K562 (cell line): ENCODE data around the gene CUX1.

Experiments
- ELK1 ChIP-seq: sonication (generic); formaldehyde crosslinking; IDR thresholded peaks from 2 replicates; pipeline ENCODE4 v1.8.1; 2022; ENCODE audit warnings: missing genetic modification reagents
- HNRNPLL ChIP-seq: fragments of 200-400 bp; formaldehyde crosslinking; IDR thresholded peaks from 2 replicates; pipeline ENCODE4 v1.6.1; 2017; ENCODE audit warnings: low read length, low read depth, mild to moderate bottlenecking; ENCODE audit not compliant: poor library complexity, severe bottlenecking
- IRF2 ChIP-seq: sonication (generic); formaldehyde crosslinking; IDR thresholded peaks from 2 replicates; pipeline ENCODE4 v1.8.1; 2022; ENCODE audit warnings: mild to moderate bottlenecking, missing genetic modification reagents
- MYBL2 ChIP-seq, 2 experiments: fragments of 450-650 bp in 1 of 2; sonication (generic) in 1 of 2; formaldehyde crosslinking in 1 of 2; IDR thresholded peaks; 2 replicates each; pipeline versions ENCODE4 v1.6.1 to v1.8.1; 2017 to 2022; ENCODE audit warnings: borderline replicate concordance in 1 of 2, inconsistent platforms in 1 of 2, low read depth in 1 of 2, mild to moderate bottlenecking in 1 of 2, missing genetic modification reagents in 1 of 2, moderate library complexity in 1 of 2
- NBN ChIP-seq: fragments of 450-650 bp; IDR thresholded peaks from 2 replicates; pipeline ENCODE4 v1.6.1; 2016; ENCODE audit warnings: low read depth, mild to moderate bottlenecking
- PHF20 ChIP-seq: fragments of 450-650 bp; IDR thresholded peaks from 2 replicates; pipeline ENCODE4 v1.6.1; 2018; ENCODE audit not compliant: partially characterized antibody
- POLR2A ChIP-seq: fragments of 450-650 bp; conservative IDR thresholded peaks from 2 replicates; pipeline ENCODE4 v1.6.1; 2016
- SMAD1 ChIP-seq: fragments of 150-350 bp; IDR thresholded peaks from 2 replicates; pipeline ENCODE4 v1.6.1; 2014; ENCODE audit warnings: low read length, low read depth; ENCODE audit not compliant: partially characterized antibody
- TF ChIP-seq, protein P1 (sequence below): fragments of 450-650 bp; formaldehyde crosslinking; IDR thresholded peaks from 2 replicates; pipeline ENCODE4 v1.4.0; 2022; ENCODE audit warnings: mild to moderate bottlenecking, moderate library complexity
- TF ChIP-seq, protein P2 (sequence below): fragments of 250-450 bp; sonication (Bioruptor Pico); IDR thresholded peaks from 2 replicates; pipeline ENCODE4 v1.4.0; 2020; ENCODE audit warnings: mild to moderate bottlenecking, moderate library complexity

DNA sequence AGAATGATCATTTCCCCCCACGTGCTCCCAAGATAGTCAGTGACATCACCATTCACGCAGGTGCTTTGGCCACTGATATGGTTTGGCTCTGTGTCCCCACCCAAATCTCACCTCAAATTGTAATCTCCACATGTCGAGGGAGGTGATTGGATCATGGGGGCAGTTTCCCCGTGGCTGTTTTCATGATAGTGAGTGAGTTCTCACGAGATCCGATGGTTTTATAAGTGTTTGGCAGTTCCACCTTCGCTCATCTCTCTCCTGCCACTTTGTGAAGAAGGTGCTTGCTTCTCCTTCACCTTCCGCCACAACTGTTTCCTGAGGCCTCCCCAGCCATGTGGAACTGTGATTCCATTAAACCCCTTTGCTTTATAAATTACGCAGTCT lies 263.8 kb downstream of the CUX1 start:
- TF ChIP-seq SMAD1 (no peak), IRF2 (CRISPR knock-in tag) (no peak), ELK1 (CRISPR knock-in tag) (no peak), POLR2A (no peak; the same call in 1 of the 2 replicates), PHF20 (no peak), NBN (no peak), MYBL2 (IDR thresholded peaks at IDR 0.05; ENCODE audit: low read depth) (no peak), MYBL2 (CRISPR knock-in tag; IDR thresholded peaks at IDR 0.05; ENCODE audit: borderline replicate concordance) (no peak), HNRNPLL (no peak)
- TF ChIP-seq, protein P1, sequence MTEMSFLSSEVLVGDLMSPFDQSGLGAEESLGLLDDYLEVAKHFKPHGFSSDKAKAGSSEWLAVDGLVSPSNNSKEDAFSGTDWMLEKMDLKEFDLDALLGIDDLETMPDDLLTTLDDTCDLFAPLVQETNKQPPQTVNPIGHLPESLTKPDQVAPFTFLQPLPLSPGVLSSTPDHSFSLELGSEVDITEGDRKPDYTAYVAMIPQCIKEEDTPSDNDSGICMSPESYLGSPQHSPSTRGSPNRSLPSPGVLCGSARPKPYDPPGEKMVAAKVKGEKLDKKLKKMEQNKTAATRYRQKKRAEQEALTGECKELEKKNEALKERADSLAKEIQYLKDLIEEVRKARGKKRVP (CRISPR knock-in tag): no peak
- TF ChIP-seq, protein P2, sequence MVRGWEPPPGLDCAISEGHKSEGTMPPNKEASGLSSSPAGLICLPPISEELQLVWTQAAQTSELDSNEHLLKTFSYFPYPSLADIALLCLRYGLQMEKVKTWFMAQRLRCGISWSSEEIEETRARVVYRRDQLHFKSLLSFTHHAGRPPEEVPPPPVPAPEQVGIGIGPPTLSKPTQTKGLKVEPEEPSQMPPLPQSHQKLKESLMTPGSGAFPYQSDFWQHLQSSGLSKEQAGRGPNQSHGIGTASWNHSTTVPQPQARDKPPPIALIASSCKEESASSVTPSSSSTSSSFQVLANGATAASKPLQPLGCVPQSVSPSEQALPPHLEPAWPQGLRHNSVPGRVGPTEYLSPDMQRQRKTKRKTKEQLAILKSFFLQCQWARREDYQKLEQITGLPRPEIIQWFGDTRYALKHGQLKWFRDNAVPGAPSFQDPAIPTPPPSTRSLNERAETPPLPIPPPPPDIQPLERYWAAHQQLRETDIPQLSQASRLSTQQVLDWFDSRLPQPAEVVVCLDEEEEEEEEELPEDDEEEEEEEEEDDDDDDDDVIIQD (CRISPR knock-in tag): no peak
